IPS-18a (cell line): ENCODE data around the gene NAV2.

Experiments used
- H3K27ac ChIP-seq: one replicate; pipeline ENCODE4 v1.5.1; 2013; ENCODE audit warnings: low read length
- H3K27me3 ChIP-seq: one replicate; pipeline ENCODE4 v1.6.1; 2013; ENCODE audit warnings: mild to moderate bottlenecking, low read length; ENCODE audit not compliant: control insufficient read depth, insufficient read depth
- H3K36me3 ChIP-seq: one replicate; pipeline ENCODE4 v1.6.1; 2013; ENCODE audit warnings: low read depth, low read length; ENCODE audit not compliant: control insufficient read depth
- H3K4me1 ChIP-seq: one replicate; pipeline ENCODE4 v1.6.1; 2013; ENCODE audit warnings: low read depth, low read length; ENCODE audit not compliant: control insufficient read depth
- H3K4me3 ChIP-seq: one replicate; pipeline ENCODE4 v1.5.1; 2013; ENCODE audit warnings: low read length
- H3K9ac ChIP-seq: one replicate; pipeline ENCODE4 v1.6.1; 2013; ENCODE audit warnings: mild to moderate bottlenecking, low read length, moderate library complexity
- H3K9me3 ChIP-seq: one replicate; pipeline ENCODE4 v1.6.1; 2013; ENCODE audit warnings: low read depth, low read length; ENCODE audit not compliant: control insufficient read depth

NAV2 gene

GRCh38 chr11:19866037-19866436 is 153.4 kb downstream of the NAV2 start:
- H3K9me3 ChIP-seq: no peaks in the 10 kb centered on the region
- no peak overlapping the region for H3K27ac ChIP-seq
- peaks cover 7% of the 10 kb centered on the region for H3K36me3 ChIP-seq
- peaks cover 23% of the 10 kb centered on the region for H3K4me1 ChIP-seq
- no peak overlapping the region for H3K9ac ChIP-seq
- no peak overlapping the region for H3K4me3 ChIP-seq
- H3K27me3 ChIP-seq: no peaks in the 10 kb centered on the region

GRCh38 chr11:19866521-19866920 is 153.9 kb downstream of the NAV2 start:
- Histone ChIP-seq H3K36me3 (peaks cover 7% of the 10 kb centered on the region), H3K27ac (no peak overlapping the region), H3K4me3 (no peak overlapping the region), H3K9me3 (no peaks in the 10 kb centered on the region), H3K4me1 (peaks cover 28% of the 10 kb centered on the region), H3K27me3 (no peaks in the 10 kb centered on the region), H3K9ac (no peak overlapping the region)

GRCh38 chr11:19867064-19867463 is 154.4 kb downstream of the NAV2 start:
- Histone ChIP-seq H3K27ac (no peak overlapping the region), H3K4me1 (peaks cover 33% of the 10 kb centered on the region), H3K27me3 (no peaks in the 10 kb centered on the region), H3K9me3 (no peaks in the 10 kb centered on the region), H3K9ac (no peak overlapping the region), H3K4me3 (no peak overlapping the region), H3K36me3 (peaks cover 7% of the 10 kb centered on the region)

GRCh38 chr11:19868281-19868821 is 155.7 kb downstream of the NAV2 start:
- H3K4me3 ChIP-seq: no peak overlapping the region
- peaks cover 45% of the 10 kb centered on the region for H3K4me1 ChIP-seq
- no peak overlapping the region for H3K27ac ChIP-seq
- peaks cover 7% of the 10 kb centered on the region for H3K36me3 ChIP-seq
- H3K27me3 ChIP-seq: no peaks in the 10 kb centered on the region
- H3K9me3 ChIP-seq: no peaks in the 10 kb centered on the region
- no peak overlapping the region for H3K9ac ChIP-seq

- Histone ChIP-seq H3K27me3 (no peaks in the 10 kb centered on the region), H3K4me1 (peaks cover 50% of the 10 kb centered on the region), H3K27ac (no peak overlapping the region), H3K36me3 (peaks cover 7% of the 10 kb centered on the region), H3K9me3 (no peaks in the 10 kb centered on the region), H3K4me3 (no peak overlapping the region), H3K9ac (no peak overlapping the region)
Measured at GRCh38 chr11:19868871-19869270, 156.2 kb downstream of the NAV2 start.

GRCh38 chr11:19869466-19869865 is 156.8 kb downstream of the NAV2 start:
- Histone ChIP-seq H3K36me3 (peaks cover 7% of the 10 kb centered on the region), H3K27me3 (no peaks in the 10 kb centered on the region), H3K9ac (no peak overlapping the region), H3K4me3 (no peak overlapping the region), H3K27ac (no peak overlapping the region), H3K9me3 (no peaks in the 10 kb centered on the region), H3K4me1 (peaks cover 50% of the 10 kb centered on the region)

- no peaks in the 10 kb centered on the region for H3K27me3 ChIP-seq
- peaks cover 44% of the 10 kb centered on the region for H3K4me1 ChIP-seq
- no peaks in the 10 kb centered on the region for H3K9me3 ChIP-seq
Measured at GRCh38 chr11:19869946-19870589, 157.4 kb downstream of the NAV2 start.

GRCh38 chr11:19871531-19871930 is 158.9 kb downstream of the NAV2 start:
- peaks cover 41% of the 10 kb centered on the region for H3K4me1 ChIP-seq
- H3K36me3 ChIP-seq: peaks cover 7% of the 10 kb centered on the region
- no peak overlapping the region for H3K4me3 ChIP-seq
- H3K27me3 ChIP-seq: no peaks in the 10 kb centered on the region
- no peak overlapping the region for H3K27ac ChIP-seq
- H3K9me3 ChIP-seq: no peaks in the 10 kb centered on the region
- H3K9ac ChIP-seq: no peak overlapping the region

More at GRCh38 chr11:19869946-19870589, 157.4 kb downstream of the NAV2 start:
- no peak overlapping the region for H3K9ac ChIP-seq
- H3K4me3 ChIP-seq: no peak overlapping the region
- H3K36me3 ChIP-seq: peaks cover 7% of the 10 kb centered on the region
- H3K27ac ChIP-seq: no peak overlapping the region

- H3K36me3 ChIP-seq: peaks cover 7% of the 10 kb centered on the region
- H3K4me1 ChIP-seq: peaks cover 36% of the 10 kb centered on the region
- H3K9ac ChIP-seq: no peak overlapping the region
- H3K27ac ChIP-seq: no peak overlapping the region
- no peaks in the 10 kb centered on the region for H3K9me3 ChIP-seq
- H3K4me3 ChIP-seq: no peak overlapping the region
- no peaks in the 10 kb centered on the region for H3K27me3 ChIP-seq
Measured at GRCh38 chr11:19872512-19873145, 160.0 kb downstream of the NAV2 start.

- Histone ChIP-seq H3K27me3 (no peaks in the 10 kb centered on the region), H3K9ac (no peak overlapping the region), H3K36me3 (peaks cover 7% of the 10 kb centered on the region), H3K9me3 (no peaks in the 10 kb centered on the region), H3K4me3 (no peak overlapping the region), H3K4me1 (peaks cover 33% of the 10 kb centered on the region), H3K27ac (no peak overlapping the region)
Measured at GRCh38 chr11:19873730-19874129, 161.1 kb downstream of the NAV2 start.

- Histone ChIP-seq H3K9me3 (no peaks in the 10 kb centered on the region), H3K27me3 (no peaks in the 10 kb centered on the region), H3K27ac (no peak overlapping the region), H3K4me1 (peaks cover 33% of the 10 kb centered on the region), H3K4me3 (no peak overlapping the region), H3K9ac (no peak overlapping the region), H3K36me3 (peaks cover 3% of the 10 kb centered on the region)
Measured at GRCh38 chr11:19874266-19874665, 161.6 kb downstream of the NAV2 start.

GRCh38 chr11:19876750-19877149 is 164.1 kb downstream of the NAV2 start:
- Histone ChIP-seq H3K4me1 (peaks cover 27% of the 10 kb centered on the region), H3K27me3 (no peaks in the 10 kb centered on the region), H3K9ac (no peak overlapping the region), H3K4me3 (no peak overlapping the region), H3K36me3 (peaks cover 22% of the 10 kb centered on the region), H3K9me3 (no peaks in the 10 kb centered on the region), H3K27ac (no peak overlapping the region)
